HG03439 (cell line): ENCODE measurements around the gene AIM2.
"Not testable (repeated sequence)": the region's sequence is repeated elsewhere in the genome, so short reads cannot be mapped to it uniquely, and the experiment has no call there.

Source experiments
- ATAC-seq: cut with Tn5 transposase; IDR thresholded peaks from one replicate; pipeline ENCODE4 v1.9.1; 2021; ENCODE audit warnings: mild to moderate bottlenecking, moderate library complexity; ENCODE audit not compliant: unreplicated experiment

Gene AIM2

DNA sequence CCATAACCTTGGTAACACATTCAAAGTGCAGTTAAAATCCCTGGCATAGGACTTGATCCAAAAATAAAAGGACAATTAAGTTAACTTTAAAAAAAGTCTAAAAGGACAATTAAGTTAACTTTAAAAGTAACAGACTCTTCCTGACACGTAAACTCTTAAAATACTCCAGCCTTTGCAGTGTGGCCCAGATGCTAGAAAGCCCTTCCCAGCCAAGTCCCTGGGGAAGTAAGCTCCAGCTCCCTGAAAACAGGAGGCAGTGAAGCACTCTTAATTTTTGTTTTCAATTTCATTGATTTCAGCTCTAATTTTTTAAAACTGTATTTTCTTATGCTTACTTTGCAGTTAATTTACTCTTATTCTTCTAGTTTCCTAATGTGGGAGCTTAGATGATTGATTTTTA, 5.1 kb upstream of the AIM2 start:
- ATAC-seq: no peak

- no peak for ATAC-seq
These were observed 3.0 kb upstream of the AIM2 start for GRCh38 chr1:159079525-159079924.

DNA sequence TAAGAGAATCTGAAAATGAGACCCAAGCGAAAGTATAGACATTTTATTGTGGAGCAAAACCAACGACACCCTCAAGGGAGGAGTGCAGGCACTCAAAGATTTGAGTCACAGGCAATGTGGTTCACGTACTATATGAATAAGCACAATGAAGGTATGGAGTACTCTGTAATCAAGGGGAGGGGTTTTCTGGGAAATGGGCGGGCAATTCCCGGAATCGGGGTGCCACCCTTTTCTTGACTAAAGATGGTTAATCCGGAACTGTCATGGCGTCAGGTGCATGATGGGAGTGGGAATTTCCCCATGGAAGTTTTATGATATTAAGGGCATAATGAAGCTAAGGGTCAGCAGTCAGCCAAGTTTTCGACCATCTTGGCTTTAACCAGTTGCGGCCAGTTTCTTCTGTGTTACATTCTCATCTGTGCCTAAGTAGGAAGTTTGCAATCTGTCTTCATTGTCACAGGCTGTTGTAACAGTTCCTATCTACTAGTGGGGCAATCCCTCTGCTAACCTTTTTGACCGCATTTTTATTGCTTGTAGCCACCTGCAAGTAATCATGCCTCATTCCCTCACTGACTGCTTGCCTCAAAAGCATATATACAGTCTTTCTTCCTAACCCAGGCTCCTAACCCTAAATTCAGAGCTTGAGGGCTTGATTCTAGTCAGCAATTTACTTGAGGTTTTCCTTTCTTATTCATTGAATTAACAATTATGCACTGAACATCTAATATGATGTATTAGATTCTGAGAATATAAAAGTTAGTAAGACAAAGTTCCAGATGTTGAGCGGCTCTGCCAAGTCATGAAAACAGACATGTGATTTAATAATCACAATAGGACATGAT, 775 bp upstream of the AIM2 start:
- ATAC-seq: peak; percentile 72

- ATAC-seq: no peak
These were observed 4.5 kb downstream of the AIM2 start for GRCh38 chr1:159071970-159072582.

- ATAC-seq: no peak
These were observed 7.7 kb downstream of the AIM2 start for GRCh38 chr1:159068886-159069285.

DNA sequence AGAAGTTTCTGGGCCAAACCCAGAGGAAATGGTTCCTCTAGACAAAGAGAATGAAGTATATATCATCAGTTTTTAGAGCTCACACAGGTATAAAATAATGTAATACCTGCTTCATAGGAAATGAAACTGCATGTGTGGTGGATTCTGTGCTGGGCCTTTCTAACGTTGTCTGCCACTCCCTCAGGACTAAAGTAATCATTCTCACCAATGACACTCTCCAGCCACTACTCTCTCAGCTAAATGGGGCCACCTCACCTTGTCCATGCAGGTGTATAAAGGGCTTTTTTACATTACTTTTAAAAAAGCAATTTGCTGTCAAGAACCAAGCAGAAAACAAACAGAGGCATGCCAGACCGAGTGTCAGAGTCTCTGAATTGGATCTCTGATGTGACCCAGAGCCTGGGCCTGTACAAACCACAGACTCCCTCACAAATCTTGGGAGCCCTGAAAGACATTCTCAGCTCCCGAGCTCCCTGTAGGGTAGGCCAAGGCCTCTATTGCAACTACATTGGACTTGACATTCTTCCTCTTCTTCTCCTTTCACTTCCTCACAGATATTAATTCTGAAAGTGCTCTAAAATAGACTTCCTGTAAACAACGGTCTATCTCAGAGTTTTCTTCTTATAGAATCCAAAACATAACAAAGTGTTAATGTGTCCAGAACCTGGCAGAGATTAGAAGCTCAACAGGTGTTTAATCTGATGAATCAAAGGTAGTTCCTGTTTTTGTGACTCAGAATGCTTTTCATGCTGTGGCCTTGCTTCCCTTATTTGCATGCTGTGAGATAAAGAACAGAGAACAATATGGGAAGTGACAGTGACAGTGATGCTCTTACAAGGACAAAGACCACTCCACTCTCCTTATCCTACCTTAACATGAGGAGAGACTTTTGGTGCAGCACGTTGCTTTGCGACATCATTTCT, 8.6 kb downstream of the AIM2 start:
- peak; percentile 84 for ATAC-seq

DNA sequence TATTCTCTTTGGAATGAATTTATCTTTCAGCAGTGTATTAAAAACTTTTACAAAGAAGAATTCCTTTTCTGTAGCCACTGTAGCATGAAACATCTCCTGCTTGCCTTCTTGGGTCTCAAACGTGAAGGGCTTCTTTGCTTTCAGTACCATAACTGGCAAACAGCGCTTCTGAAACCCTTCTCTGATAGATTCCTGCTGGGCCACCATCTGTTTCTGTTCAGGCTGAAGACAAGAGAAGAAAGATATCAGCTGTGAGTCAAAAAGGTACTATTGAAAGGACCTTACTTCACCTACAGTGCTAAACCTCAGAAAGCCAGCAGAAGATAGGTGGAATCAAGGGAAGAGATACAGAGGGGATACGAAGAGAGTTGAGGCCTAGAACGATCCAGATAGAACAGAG, 10.5 kb downstream of the AIM2 start:
- ATAC-seq: no peak

DNA sequence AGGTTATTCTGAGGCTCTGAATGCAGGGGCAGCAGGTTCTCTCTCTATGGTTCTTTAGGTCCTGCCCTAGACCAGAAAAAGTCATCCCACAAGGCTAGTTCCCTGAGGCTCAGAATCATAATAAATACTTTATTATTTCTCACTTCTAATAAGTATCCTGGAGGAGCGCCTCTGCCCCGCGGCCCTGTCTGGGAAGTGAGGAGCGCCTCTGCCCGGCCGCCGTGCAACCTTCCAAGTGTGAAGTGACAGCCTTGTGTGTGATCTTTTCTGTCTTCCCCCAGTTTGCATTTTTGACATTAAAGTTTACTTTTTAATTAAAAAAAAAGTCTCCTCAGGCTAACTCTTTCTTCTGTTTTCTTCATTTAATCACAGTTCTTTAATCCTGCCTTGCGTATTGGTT, 11.5 kb downstream of the AIM2 start:
- ATAC-seq: no peak

DNA sequence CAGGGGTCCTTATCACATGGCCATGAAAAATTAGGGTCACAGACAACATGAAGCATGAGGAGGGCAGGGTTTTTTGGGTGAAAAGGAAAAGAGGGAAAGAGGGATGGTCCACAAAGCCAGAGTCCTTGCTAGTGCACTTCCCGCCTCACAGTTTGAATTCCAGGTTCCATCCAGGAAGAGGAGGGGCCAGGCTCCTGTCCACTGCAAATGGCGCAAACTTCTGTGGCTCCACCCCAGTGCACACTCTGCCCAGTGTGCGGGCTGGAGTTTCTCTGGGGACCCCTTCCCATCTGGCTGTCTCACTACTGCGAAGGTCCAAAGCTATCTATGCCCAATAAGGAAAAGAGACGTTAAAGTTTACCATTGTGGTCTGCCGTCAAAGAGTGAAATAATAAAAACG, 17.8 kb downstream of the AIM2 start:
- no peak for ATAC-seq

DNA sequence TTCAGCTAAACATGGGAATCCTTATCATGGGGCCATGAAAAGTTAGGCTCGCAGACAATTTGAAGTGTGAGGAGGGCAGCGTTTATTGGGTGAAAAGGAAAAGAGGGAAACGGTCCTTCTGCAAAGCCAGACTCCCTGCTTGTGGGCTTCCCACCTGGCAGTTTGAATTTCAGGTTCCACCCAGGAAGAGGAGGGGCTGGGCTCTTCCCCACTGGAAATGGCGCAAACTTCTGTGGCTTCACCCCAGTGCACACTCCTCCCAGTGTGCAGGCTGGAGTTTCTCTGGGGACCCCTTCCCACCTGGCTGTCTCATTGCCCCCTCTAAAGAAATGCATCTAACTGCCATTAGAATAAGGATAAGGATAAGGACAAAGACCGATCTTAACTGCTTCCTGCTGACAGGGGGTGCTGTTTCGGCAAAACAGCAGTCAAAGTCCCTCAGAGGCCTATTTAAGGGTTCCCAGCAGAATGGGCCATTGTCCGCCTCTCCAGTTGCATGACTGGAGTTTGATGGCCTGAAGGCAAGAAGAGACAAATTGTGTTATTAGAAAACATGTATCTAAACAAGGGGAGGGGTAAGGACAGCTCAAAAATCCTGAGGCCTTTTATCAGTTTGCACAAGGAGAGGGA, 20.4 kb downstream of the AIM2 start:
- ATAC-seq: no peak

DNA sequence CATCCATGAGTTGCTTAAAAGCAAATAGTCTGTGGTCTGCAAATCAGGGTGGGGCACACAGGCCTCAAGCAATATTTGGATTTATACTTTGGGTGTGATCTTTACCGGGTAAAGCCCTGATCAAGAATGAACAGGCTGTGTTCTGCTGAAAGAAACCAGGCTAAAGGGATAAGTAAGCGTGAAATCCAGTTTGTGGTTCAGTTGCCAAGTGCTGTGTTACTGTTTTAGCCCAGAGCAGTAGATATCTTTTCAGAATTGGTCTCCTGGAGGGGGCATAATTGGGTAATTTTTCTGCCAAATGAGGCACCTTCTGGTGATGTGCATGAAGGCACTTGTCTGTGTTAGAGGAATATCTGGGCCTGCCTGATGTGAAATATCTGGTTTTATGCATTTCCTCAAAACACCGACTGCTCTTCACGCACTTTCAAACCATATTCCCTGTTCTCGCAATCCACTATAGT, 21.4 kb downstream of the AIM2 start:
- ATAC-seq: no peak

GRCh38 chr1:159054427-159054826, 22.1 kb downstream of the AIM2 start:
- ATAC-seq: no peak

GRCh38 chr1:159051436-159051835, 25.1 kb downstream of the AIM2 start:
- ATAC-seq: no peak

DNA sequence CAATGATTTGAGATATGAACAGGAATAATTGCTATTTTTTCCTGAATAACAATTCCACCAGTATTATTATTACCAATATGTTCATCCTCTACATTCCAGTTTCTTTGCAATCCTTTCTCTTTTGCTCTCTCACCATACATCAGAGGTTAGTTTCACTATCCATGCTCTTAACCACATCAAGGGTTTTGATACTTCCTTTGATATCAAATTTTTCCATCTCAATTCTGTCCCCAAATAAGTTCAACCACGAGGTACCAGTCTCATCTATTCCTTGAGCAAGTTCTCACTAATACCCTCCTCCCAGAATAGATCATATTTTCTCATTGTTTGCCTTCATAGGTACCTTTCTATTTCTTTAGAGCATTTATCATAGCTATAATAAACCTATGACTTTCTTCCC, 30.1 kb downstream of the AIM2 start:
- ATAC-seq: not testable (repeated sequence)

DNA sequence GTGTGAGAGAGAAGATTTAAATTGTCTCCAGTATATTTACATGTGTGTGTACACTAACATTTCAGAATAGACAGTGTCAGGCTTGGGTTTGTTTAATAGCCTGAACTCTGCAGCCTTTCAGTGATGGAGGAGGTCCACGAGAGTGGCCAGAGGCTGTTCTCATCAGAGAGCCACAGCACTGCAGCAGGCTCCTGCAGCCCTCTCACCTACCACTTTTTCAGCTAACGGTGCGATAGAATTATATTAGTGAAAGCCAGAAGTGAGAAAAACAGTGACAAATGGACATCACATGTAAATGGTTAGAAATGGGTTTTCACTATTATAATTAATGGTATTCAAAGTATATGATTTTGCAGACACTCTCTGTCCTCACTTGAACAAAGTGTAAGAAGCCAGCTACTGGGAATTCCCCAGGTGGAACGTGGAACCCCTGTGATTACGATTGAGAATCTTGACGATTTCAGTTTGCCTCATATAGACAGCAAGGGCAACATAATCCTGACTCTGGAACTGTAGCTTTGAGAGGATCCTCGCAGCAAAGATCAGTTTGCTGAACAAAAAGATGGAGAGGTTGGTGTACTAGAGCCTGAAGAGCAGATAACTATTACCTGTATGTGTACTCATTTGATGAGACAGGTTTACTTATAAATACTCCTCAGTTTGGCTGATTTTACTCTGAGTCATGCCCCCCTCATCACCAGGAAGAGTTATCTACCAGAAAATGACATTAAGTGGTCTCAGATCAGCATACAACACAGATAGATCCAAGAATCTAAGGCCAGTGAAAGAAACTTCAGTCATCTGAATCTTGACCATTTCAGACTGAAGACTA, 35.5 kb downstream of the AIM2 start:
- no peak for ATAC-seq

DNA sequence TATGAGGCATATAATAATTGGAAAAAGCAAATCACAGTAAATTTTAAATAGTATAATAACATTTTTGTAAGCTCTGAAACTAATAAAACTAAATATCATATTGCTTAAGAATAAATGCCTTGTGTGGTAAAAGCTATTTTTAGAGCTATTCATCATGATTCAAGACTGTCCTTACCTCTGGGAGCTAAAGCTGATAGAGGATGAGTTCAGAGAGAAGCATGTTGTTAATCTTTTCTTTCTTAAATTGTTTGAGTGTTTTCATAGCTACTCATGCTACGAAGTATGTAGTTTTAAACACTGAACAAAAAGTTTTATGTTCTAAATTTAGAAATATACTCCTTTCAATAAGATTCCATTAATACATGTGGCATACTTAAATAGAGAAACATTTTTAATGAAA, 36.4 kb downstream of the AIM2 start:
- no peak for ATAC-seq

DNA sequence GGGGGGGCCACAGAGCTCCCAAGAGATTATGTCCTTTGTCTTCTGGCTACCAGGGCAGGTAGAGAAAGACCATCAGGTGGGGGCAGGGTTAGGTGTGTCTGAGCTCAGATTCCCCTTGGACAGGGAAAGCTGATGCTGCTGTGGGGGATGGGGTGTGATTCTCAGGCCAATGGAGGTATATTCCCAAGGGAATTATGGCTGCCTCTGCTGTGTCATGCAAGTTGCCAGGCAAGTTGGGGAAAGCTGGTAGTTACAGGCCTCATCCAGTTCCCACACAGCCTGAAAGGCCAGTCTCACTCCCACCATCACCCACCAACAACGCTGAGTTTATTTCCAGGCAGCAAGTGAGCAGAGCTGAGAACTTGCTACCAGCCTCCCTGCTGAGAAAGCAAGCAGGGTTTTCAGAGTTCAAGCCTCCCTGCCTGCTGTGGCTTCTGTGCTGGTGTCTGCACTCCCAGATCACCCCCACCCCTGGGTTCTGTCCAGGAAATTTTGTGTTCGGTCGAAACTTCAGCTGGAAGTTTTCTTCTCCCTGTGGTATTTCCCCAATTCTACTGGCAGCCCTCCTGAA, 45.6 kb downstream of the AIM2 start:
- ATAC-seq: no peak

DNA sequence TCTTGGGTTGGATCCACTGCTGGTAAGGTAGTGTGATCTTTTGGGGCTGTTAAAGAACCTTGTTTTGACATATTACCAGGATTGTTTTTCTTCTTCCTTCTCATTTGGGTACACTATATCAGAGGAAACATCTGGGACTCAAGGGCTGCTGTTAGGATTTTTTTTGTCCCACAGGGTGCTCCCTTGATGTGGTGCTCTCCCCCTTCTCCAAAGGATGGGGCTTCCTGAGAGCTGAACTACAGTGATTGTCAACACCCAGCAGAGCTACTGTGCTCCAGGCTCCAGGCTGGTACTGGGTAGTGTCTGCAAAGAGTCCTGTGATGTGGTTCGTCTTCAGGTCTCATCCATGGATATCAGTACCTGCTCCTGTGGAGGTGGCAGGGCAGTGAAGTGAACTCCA, 46.3 kb downstream of the AIM2 start:
- no peak for ATAC-seq

DNA sequence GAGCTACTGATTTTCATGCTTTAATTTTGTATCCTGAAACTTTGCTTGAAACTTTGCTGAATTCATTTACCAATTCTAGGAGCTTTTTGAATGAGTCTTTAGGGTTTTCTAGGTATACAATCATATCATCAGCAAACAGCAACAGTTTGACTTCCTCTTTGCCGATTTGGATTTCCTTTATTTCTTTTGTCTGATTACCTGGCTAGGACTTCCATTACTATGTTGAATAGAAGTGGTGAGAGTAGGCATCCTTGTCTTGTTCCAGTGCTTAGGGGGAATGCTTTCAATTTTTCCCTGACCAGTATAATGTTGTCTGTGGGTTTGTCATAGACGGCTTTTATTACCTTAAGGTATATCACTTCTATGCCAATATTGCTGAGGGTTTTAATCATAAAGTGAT, 49.7 kb downstream of the AIM2 start:
- ATAC-seq: not testable (repeated sequence)

DNA sequence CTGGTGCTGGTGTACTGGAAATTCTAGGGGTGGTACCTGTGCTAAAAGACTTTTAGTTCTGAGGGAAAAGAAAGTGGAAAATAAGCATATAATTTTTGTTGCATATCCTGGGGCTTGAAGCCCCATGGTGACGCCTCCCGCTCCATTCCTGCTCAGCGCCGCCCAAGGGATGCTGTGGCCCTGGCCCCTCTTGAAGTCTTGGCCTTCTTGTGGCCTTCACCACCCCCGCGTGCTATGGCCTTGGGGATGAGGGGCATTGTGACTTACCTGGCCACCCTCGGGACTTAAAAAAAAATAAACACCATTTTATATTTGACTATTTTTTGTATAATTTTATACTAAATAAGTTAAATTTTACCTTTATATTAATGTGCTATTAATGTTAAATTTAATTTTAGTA, 51.5 kb downstream of the AIM2 start:
- no peak for ATAC-seq
